A549 (cell line): ENCODE data around the gene ZNF566. TPM values are rescaled to one million over a fixed set of nuclear protein-coding genes. Genes with fewer than 3 reads are reported as not detected.

Experiments
- ATAC-seq, 2 experiments: fragments of 200-7000 bp in 1 of 2; fragments of >200 bp in 1 of 2; cut with Nextera tagmentation in 1 of 2; cut with Tn5 transposase in 1 of 2; 3 replicates each; pipeline versions ENCODE4 v1.8.0 to v1.9.1; 2018 to 2020; ENCODE audit warnings: mild to moderate bottlenecking in 1 of 2, moderate library complexity in 1 of 2
- CTCF ChIA-PET: fragments of 300-600 bp; sonication (Branson Sonifier 250); formaldehyde crosslinking; extraction: SDS; loops from one replicate; lab custom pipeline; 2021; ENCODE audit warnings: antibody characterized with exemption, inconsistent platforms; lab: Yijun Ruan, JAX
- POLR2A ChIA-PET: fragments of 350-600 bp; formaldehyde crosslinking; extraction: SDS; loops from one replicate; lab custom pipeline; 2021; ENCODE audit warnings: antibody characterized with exemption, inconsistent platforms; lab: Yijun Ruan, JAX
- DNase-seq, 2 experiments: peaks; one replicate each; pipeline versions ENCODE4 v3.0.0 to v3.0.0-alpha.2; 2011 to 2016; ENCODE audit warnings: low read depth in 1 of 2, low spot score in 1 of 2
- FAIRE-seq: peaks from 2 replicates; lab custom pipeline; 2011; peaks lifted over from hg19 to GRCh38; lab: Jason Lieb, UNC
- H3K27ac ChIP-seq, 2 experiments: fragments of >200 bp; sonication (Bioruptor Twin); formaldehyde crosslinking; 3 replicates each; pipeline ENCODE4 v1.5.1; 2016 to 2017
- H3K4me1 ChIP-seq: fragments of >200 bp; sonication (Bioruptor Twin); formaldehyde crosslinking; 3 replicates; pipeline ENCODE4 v1.6.1; 2016
- H3K4me2 ChIP-seq: fragments of >200 bp; sonication (Bioruptor Twin); formaldehyde crosslinking; 3 replicates; pipeline ENCODE4 v1.6.1; 2016
- H3K4me3 ChIP-seq: fragments of >200 bp; sonication (Bioruptor Twin); formaldehyde crosslinking; 3 replicates; pipeline ENCODE4 v1.5.1; 2016
- H3K9me3 ChIP-seq: fragments of >200 bp; sonication (Bioruptor Twin); formaldehyde crosslinking; 3 replicates; pipeline ENCODE4 v1.6.1; 2016
- BHLHE40 ChIP-seq: IDR thresholded peaks from 2 replicates; pipeline ENCODE4 v1.6.1; 2012; ENCODE audit warnings: low read depth, low read length, inconsistent platforms
- CBX2 ChIP-seq: fragments of 200-600 bp; sonication (generic); IDR thresholded peaks from 2 replicates; pipeline ENCODE4 v1.6.1; 2016; ENCODE audit warnings: low read depth, mild to moderate bottlenecking, borderline replicate concordance
- CEBPB ChIP-seq, 2 experiments: fragments of >200 bp in 1 of 2; sonication (Bioruptor Twin) in 1 of 2; formaldehyde crosslinking in 1 of 2; IDR thresholded peaks; 2 replicates each; pipeline ENCODE4 v1.6.1; 2012 to 2016
- CHD2 ChIP-seq: fragments of 150-350 bp; IDR thresholded peaks from 2 replicates; pipeline ENCODE4 v1.6.1; 2014; ENCODE audit warnings: low read length; ENCODE audit not compliant: partially characterized antibody
- EHMT2 ChIP-seq: fragments of 200-600 bp; sonication (generic); IDR thresholded peaks from 2 replicates; pipeline ENCODE4 v1.6.1; 2016; ENCODE audit warnings: antibody characterized with exemption, low read depth, mild to moderate bottlenecking, moderate library complexity
- FOXS1 ChIP-seq: fragments of 250-450 bp; sonication (Bioruptor Pico); IDR thresholded peaks from 2 replicates; pipeline ENCODE4 v1.5.0; 2020; ENCODE audit warnings: mild to moderate bottlenecking, moderate library complexity
- GATA3 ChIP-seq: IDR thresholded peaks from 2 replicates; pipeline ENCODE4 v1.6.1; 2012; ENCODE audit warnings: borderline replicate concordance
- HEYL ChIP-seq: fragments of 250-450 bp; sonication (Bioruptor Pico); IDR thresholded peaks from 2 replicates; pipeline ENCODE4 v1.8.0; 2021; ENCODE audit warnings: mild to moderate bottlenecking, moderate library complexity
- JUN ChIP-seq, 2 experiments: fragments of >200 bp; sonication (Bioruptor Twin); formaldehyde crosslinking; IDR thresholded peaks; 2 replicates in 1 of 2; 3 replicates in 1 of 2; pipeline ENCODE4 v1.6.1; 2016 to 2017
- KDM1A ChIP-seq: fragments of 200-600 bp; sonication (generic); IDR thresholded peaks from 2 replicates; pipeline ENCODE4 v1.6.1; 2016; ENCODE audit warnings: low read depth, mild to moderate bottlenecking
- KDM5A ChIP-seq: fragments of 200-600 bp; sonication (generic); IDR thresholded peaks from 2 replicates; pipeline ENCODE4 v1.6.1; 2016; ENCODE audit warnings: antibody characterized with exemption, mild to moderate bottlenecking
- MAFK ChIP-seq: fragments of 450-650 bp; IDR thresholded peaks from 2 replicates; pipeline ENCODE4 v1.6.1; 2014; ENCODE audit not compliant: partially characterized antibody
- MYC ChIP-seq: IDR thresholded peaks from 2 replicates; pipeline ENCODE4 v1.6.1; 2012; ENCODE audit warnings: mild to moderate bottlenecking, inconsistent platforms, low read length, improper control_type of control experiment, borderline replicate concordance
- PHF8 ChIP-seq: fragments of 200-600 bp; sonication (generic); IDR thresholded peaks from 2 replicates; pipeline ENCODE4 v1.6.1; 2016; ENCODE audit warnings: low read depth, mild to moderate bottlenecking, antibody characterized with exemption, moderate library complexity, borderline replicate concordance
- POLR2A ChIP-seq: IDR thresholded peaks from 2 replicates; pipeline ENCODE4 v1.6.1; 2012; ENCODE audit warnings: mild to moderate bottlenecking, low read length
- RCOR1 ChIP-seq: fragments of 150-350 bp; IDR thresholded peaks from 2 replicates; pipeline ENCODE4 v1.6.1; 2014; ENCODE audit warnings: antibody characterized with exemption, low read length, low read depth
- RNF2 ChIP-seq: fragments of 200-600 bp; sonication (generic); IDR thresholded peaks from 2 replicates; pipeline ENCODE4 v1.6.1; 2016; ENCODE audit warnings: low read depth, mild to moderate bottlenecking, antibody characterized with exemption, moderate library complexity, borderline replicate concordance
- ZC3H11A ChIP-seq: fragments of 450-650 bp; IDR thresholded peaks from 2 replicates; pipeline ENCODE4 v1.6.1; 2014; ENCODE audit warnings: antibody characterized with exemption, mild to moderate bottlenecking
- ZFP36 ChIP-seq: fragments of 450-650 bp; IDR thresholded peaks from 2 replicates; pipeline ENCODE4 v1.6.1; 2014; ENCODE audit warnings: borderline replicate concordance; ENCODE audit not compliant: partially characterized antibody
- WGBS: methylation state at CpG from one replicate; pipeline ENCODE4 v1.1.6; 2017; ENCODE audit errors: missing lambda C conversion rate; 5-methylcytosine and 5-hydroxymethylcytosine counted together
- polyA plus RNA-seq, 4 experiments: library from polyadenylated mRNA; depleted of rRNA in 3 of 4; stranded (reverse); fragments of >200 nt; fragmentation: RNase III in 1 of 4; extraction: RNeasy Plus Mini Kit Qiagen cat#74134 plus additional on column Dnase treatment in 1 of 4; gene quantifications; 2 replicates in 3 of 4; 3 replicates in 1 of 4; pipeline ENCODE4 v1.2.3, GENCODE V29; 2011 to 2017
- TF ChIP-seq, protein P1 (sequence below): fragments of 250-450 bp; sonication (Bioruptor Pico); IDR thresholded peaks from 2 replicates; pipeline ENCODE4 v1.5.0; 2021; ENCODE audit warnings: mild to moderate bottlenecking, moderate library complexity, borderline replicate concordance
- TF ChIP-seq, protein P2 (sequence below): fragments of 250-450 bp; sonication (Bioruptor Pico); IDR thresholded peaks from 2 replicates; pipeline ENCODE4 v1.5.0; 2020; ENCODE audit warnings: low read depth, mild to moderate bottlenecking, moderate library complexity
- TF ChIP-seq, protein P3 (sequence below): fragments of >200 bp; sonication (Bioruptor Twin); formaldehyde crosslinking; IDR thresholded peaks from 3 replicates; pipeline ENCODE4 v1.6.1; 2016
- TF ChIP-seq, protein P4 (sequence below): IDR thresholded peaks from 2 replicates; pipeline ENCODE4 v1.6.1; 2012; ENCODE audit warnings: low read depth, borderline replicate concordance
- TF ChIP-seq, protein P5 (sequence below): fragments of 200-600 bp; sonication (generic); IDR thresholded peaks from 2 replicates; pipeline ENCODE4 v1.6.1; 2016; ENCODE audit warnings: antibody characterized with exemption, mild to moderate bottlenecking, moderate library complexity
- TF ChIP-seq, protein P6 (sequence below): IDR thresholded peaks from 2 replicates; pipeline ENCODE4 v1.6.1; 2012

Gene ZNF566
- polyA plus RNA-seq, 2 of the 4 experiments (the other 2 are of a cell fraction): 12.0 to 13.0 TPM

DNA sequence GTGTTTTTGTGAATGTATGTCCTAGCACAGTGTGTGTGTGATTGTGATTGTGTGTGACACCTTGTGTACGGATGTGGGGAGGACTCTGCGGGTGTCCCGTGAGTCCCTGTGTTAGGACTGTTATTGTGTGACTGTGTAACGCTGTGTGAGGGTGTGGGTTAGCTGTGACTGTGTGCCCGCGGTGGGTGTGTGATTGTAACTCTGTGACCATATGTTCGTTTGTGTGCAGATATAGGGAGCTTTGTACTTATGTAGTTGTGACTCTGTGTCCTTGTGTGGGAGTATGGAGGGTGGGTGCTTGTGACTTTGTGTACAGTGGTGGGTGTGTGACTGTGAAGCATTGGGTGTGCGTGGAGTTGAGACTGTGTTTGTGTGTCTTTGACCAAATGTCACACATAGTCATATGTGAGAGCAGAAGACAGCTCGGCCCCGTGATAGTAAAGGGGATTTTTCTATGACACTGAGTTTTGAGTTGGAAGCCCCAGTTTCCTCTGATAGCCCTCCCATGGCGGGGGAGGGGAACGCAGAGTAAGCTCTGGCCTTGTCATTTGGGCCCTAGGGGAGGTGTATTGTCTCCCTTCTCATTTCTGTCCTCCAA is 39.7 kb upstream of the ZNF566 start:
- peak overlapping the region; percentile 61 for H3K4me2 ChIP-seq
- H3K27ac ChIP-seq: peak overlapping the region; percentile 84 to 87
- CTCF ChIA-PET: interaction anchor here (0.7 to 1.6 kb wide), 6 partner anchors 14 to 401 kb away, joined by 3 to 5 read pairs (median 4); no protein-coding TSS in a partner anchor
- ATAC-seq (peak in 1 of 2 experiments; percentile 52; a peak in 3 of 6 replicates), DNase-seq (peak in 1 of 2 experiments; percentile 49), FAIRE-seq (no peak)
- no peaks in the 10 kb centered on the region for H3K4me1 ChIP-seq
- no peak for TF ChIP-seq KDM1A
- TF ChIP-seq, protein P1, sequence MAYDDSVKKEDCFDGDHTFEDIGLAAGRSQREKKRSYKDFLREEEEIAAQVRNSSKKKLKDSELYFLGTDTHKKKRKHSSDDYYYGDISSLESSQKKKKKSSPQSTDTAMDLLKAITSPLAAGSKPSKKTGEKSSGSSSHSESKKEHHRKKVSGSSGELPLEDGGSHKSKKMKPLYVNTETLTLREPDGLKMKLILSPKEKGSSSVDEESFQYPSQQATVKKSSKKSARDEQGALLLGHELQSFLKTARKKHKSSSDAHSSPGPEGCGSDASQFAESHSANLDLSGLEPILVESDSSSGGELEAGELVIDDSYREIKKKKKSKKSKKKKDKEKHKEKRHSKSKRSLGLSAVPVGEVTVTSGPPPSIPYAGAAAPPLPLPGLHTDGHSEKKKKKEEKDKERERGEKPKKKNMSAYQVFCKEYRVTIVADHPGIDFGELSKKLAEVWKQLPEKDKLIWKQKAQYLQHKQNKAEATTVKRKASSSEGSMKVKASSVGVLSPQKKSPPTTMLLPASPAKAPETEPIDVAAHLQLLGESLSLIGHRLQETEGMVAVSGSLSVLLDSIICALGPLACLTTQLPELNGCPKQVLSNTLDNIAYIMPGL (CRISPR knock-in tag): 0 out of 2 replicates have a peak, but pooled peaks have one; percentile 48
- peak; percentile 5 for TF ChIP-seq ZFP36
- TF ChIP-seq, all 56 proteins: peak for 2
- POLR2A ChIA-PET: interaction anchor here (0.6 to 2.5 kb wide), 13 partner anchors 12 to 1250 kb away, joined by 3 to 49 read pairs (median 6); partner anchors contain the start of genes POLR2I, TBCB, ZFP14 and ZNF146
- peak overlapping the region; percentile 62 for H3K4me3 ChIP-seq
- 31% methylated on average over 12 of the region's 12 CpGs for WGBS
- peaks cover 80% of the 10 kb centered on the region for H3K9me3 ChIP-seq

DNA sequence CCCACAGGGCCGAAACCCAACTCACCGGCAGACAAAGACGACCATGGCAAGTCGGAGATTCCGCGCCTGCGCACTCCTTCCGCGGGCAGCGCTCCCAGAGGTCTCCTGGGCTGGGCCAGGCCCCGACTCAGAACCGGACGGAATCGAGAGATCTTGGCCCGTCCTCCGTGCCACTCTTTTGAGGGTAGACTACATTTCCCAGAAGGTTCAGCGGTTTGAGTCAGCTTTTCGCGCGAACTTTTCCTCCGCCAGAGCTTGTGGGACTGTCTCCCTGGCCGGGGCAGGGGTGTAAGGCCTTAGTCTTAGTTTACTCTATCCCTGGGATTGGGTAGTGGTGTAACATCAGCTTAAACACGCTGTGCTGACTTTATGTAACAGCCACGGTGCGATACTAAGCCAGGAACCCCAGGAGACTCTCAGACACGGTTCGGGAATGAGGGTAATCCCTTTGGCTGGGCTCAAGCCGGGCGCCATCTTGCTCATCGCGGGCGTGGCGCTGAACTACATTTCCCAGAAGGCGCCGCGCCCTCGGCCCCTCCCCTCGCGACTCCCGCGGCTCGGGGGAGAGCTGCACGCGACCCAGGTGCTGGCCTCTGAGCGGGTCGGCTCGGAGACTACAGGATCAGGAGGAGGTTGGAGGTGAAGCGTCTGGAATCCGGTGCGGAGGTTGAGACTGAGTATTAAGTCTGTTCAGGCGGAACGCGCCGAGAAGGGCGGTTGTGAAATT is 39.0 kb upstream of the ZNF566 start, which contains the start of gene ZNF260:
Gene ZNF260, minus strand, starts transcription at position 78 of the 727 bp plus-strand sequence. CDS start 13,033 bp downstream, outside the sequence.
- 1% methylated on average over 49 of the region's 55 CpGs for WGBS
- Histone ChIP-seq H3K27ac (peak within 1 kb of the TSS; percentile 84 to 87), H3K4me2 (peak within 1 kb of the TSS; percentile 61), H3K4me1 (no peaks in the 10 kb centered on the region), H3K9me3 (peaks cover 80% of the 10 kb centered on the region), H3K4me3 (peak within 1 kb of the TSS; percentile 62)
- peak; percentile 96 for FAIRE-seq
- ATAC-seq: peak; percentile 96 to 97
- ChIA-PET POLR2A (interaction anchor here (0.5 to 2.5 kb wide), 15 partner anchors 13 to 1251 kb away, joined by 3 to 49 read pairs (median 4); partner anchors contain the start of genes POLR2I, TBCB, ZFP14 and ZNF146), CTCF (interaction anchor here (0.9 to 1.6 kb wide), 5 partner anchors 34 to 400 kb away, joined by 3 to 5 read pairs (median 3); no protein-coding TSS in a partner anchor)
- DNase-seq: peak; percentile 97 to 99
- TF ChIP-seq, protein P2, sequence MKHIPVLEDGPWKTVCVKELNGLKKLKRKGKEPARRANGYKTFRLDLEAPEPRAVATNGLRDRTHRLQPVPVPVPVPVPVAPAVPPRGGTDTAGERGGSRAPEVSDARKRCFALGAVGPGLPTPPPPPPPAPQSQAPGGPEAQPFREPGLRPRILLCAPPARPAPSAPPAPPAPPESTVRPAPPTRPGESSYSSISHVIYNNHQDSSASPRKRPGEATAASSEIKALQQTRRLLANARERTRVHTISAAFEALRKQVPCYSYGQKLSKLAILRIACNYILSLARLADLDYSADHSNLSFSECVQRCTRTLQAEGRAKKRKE (CRISPR knock-in tag): peak; percentile 49; the same call in 1 of the 2 replicates
- TF ChIP-seq FOXS1 (no peak), CBX2 (no peak), RNF2 (no peak), ZC3H11A (no peak), RCOR1 (0 out of 2 replicates have a peak, but pooled peaks have one; percentile 40), KDM5A (no peak), CEBPB (IDR thresholded peaks at IDR 0.05) (0 out of 4 replicates have a peak, but pooled peaks of 1 of the 2 experiments have one; percentile 24), JUN (IDR thresholded peaks at IDR 0.05) (peak; percentile 93 to 96; a peak in 4 of 5 replicates), GATA3 (peak; percentile 56), MYC (peak; percentile 59; the same call in 1 of the 2 replicates), HEYL (no peak), CHD2 (peak; percentile 51), ZFP36 (no peak), EHMT2 (peak; percentile 58; the same call in 1 of the 2 replicates), MAFK (peak; percentile 68), BHLHE40 (peak; percentile 69), POLR2A (peak; percentile 86), PHF8 (peak; percentile 89)
- TF ChIP-seq, protein P3, sequence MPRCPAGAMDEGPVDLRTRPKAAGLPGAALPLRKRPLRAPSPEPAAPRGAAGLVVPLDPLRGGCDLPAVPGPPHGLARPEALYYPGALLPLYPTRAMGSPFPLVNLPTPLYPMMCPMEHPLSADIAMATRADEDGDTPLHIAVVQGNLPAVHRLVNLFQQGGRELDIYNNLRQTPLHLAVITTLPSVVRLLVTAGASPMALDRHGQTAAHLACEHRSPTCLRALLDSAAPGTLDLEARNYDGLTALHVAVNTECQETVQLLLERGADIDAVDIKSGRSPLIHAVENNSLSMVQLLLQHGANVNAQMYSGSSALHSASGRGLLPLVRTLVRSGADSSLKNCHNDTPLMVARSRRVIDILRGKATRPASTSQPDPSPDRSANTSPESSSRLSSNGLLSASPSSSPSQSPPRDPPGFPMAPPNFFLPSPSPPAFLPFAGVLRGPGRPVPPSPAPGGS: peak; percentile 15; the same call in 2 of the 3 replicates
- TF ChIP-seq, protein P4, sequence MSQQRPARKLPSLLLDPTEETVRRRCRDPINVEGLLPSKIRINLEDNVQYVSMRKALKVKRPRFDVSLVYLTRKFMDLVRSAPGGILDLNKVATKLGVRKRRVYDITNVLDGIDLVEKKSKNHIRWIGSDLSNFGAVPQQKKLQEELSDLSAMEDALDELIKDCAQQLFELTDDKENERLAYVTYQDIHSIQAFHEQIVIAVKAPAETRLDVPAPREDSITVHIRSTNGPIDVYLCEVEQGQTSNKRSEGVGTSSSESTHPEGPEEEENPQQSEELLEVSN: peak; percentile 94
- TF ChIP-seq, protein P5, sequence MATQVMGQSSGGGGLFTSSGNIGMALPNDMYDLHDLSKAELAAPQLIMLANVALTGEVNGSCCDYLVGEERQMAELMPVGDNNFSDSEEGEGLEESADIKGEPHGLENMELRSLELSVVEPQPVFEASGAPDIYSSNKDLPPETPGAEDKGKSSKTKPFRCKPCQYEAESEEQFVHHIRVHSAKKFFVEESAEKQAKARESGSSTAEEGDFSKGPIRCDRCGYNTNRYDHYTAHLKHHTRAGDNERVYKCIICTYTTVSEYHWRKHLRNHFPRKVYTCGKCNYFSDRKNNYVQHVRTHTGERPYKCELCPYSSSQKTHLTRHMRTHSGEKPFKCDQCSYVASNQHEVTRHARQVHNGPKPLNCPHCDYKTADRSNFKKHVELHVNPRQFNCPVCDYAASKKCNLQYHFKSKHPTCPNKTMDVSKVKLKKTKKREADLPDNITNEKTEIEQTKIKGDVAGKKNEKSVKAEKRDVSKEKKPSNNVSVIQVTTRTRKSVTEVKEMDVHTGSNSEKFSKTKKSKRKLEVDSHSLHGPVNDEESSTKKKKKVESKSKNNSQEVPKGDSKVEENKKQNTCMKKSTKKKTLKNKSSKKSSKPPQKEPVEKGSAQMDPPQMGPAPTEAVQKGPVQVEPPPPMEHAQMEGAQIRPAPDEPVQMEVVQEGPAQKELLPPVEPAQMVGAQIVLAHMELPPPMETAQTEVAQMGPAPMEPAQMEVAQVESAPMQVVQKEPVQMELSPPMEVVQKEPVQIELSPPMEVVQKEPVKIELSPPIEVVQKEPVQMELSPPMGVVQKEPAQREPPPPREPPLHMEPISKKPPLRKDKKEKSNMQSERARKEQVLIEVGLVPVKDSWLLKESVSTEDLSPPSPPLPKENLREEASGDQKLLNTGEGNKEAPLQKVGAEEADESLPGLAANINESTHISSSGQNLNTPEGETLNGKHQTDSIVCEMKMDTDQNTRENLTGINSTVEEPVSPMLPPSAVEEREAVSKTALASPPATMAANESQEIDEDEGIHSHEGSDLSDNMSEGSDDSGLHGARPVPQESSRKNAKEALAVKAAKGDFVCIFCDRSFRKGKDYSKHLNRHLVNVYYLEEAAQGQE: peak; percentile 64
- TF ChIP-seq, protein P6, sequence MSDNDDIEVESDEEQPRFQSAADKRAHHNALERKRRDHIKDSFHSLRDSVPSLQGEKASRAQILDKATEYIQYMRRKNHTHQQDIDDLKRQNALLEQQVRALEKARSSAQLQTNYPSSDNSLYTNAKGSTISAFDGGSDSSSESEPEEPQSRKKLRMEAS: peak; percentile 96
